CD14-positive monocyte (primary cell): Measurements from ENCODE around the gene GJA3. TPM values are rescaled to one million over a fixed set of nuclear protein-coding genes. Genes with fewer than 3 reads are reported as not detected.

ENCODE experiments used
- DNase-seq, 3 donors: peaks; one replicate each; pipeline ENCODE4 v3.0.0-alpha.2; 2011 to 2022
- H2AFZ ChIP-seq: 2 replicates; pipeline ENCODE4 v1.6.0; 2012; ENCODE audit warnings: mild to moderate bottlenecking, low read depth, low read length, inconsistent platforms; ENCODE audit not compliant: insufficient read depth, poor library complexity, severe bottlenecking
- H3K27ac ChIP-seq, 2 donors: 1 replicate in 1 of 2; 2 replicates in 1 of 2; pipeline ENCODE4 v1.5.1; 2012 to 2013; ENCODE audit warnings: low read length in 2 of 2, control low read depth in 1 of 2, inconsistent platforms in 1 of 2, low read depth in 1 of 2, mild to moderate bottlenecking in 1 of 2
- H3K27me3 ChIP-seq, 2 donors: one replicate each; pipeline versions ENCODE4 v1.6.0 to v1.6.1; 2011 to 2013; ENCODE audit warnings: low read length in 2 of 2; ENCODE audit not compliant: control insufficient read depth in 2 of 2, insufficient read depth in 2 of 2
- H3K36me3 ChIP-seq, 2 donors: replicated peaks in 1 of 2; 1 replicate in 1 of 2; 2 replicates in 1 of 2; pipeline versions ENCODE4 v1.5.1 to v1.6.1; 2012 to 2013; ENCODE audit warnings: low read length in 2 of 2, control low read depth in 1 of 2, inconsistent platforms in 1 of 2, mild to moderate bottlenecking in 1 of 2; ENCODE audit not compliant: insufficient read depth in 2 of 2, control insufficient read depth in 1 of 2
- H3K4me1 ChIP-seq, 2 donors: 1 replicate in 1 of 2; 2 replicates in 1 of 2; pipeline versions ENCODE4 v1.5.1 to v1.6.1; 2012 to 2013; ENCODE audit warnings: low read length in 2 of 2, control low read depth in 1 of 2, inconsistent platforms in 1 of 2, mild to moderate bottlenecking in 1 of 2, moderate library complexity in 1 of 2; ENCODE audit not compliant: insufficient read depth in 2 of 2, control insufficient read depth in 1 of 2
- H3K4me2 ChIP-seq: replicated peaks from 2 replicates; pipeline ENCODE3; 2012; ENCODE audit warnings: low read length, moderate library complexity, mild to moderate bottlenecking; ENCODE audit not compliant: poor library complexity, severe bottlenecking; ENCODE audit errors: extremely low read depth
- H3K4me3 ChIP-seq, 3 experiments: fragments of 200-600 bp in 1 of 3; sonication (generic) in 1 of 3; replicated peaks in 1 of 3; 1 replicate in 2 of 3; 2 replicates in 1 of 3; pipeline ENCODE4 v1.5.1; 2011 to 2013; ENCODE audit warnings: low read length in 3 of 3, mild to moderate bottlenecking in 3 of 3, control low read depth in 2 of 3, low read depth in 2 of 3, inconsistent platforms in 1 of 3, moderate library complexity in 1 of 3
- H3K79me2 ChIP-seq: 2 replicates; pipeline ENCODE4 v1.6.0; 2012; ENCODE audit warnings: mild to moderate bottlenecking, control low read depth, inconsistent platforms, low read length, moderate library complexity; ENCODE audit not compliant: insufficient read depth
- H3K9ac ChIP-seq: 2 replicates; pipeline ENCODE4 v1.6.0; 2017; ENCODE audit warnings: low read length, mild to moderate bottlenecking; ENCODE audit not compliant: insufficient read depth, poor library complexity, severe bottlenecking
- H3K9me3 ChIP-seq, 2 donors: replicated peaks in 1 of 2; 1 replicate in 1 of 2; 2 replicates in 1 of 2; pipeline versions ENCODE4 v1.5.1 to v1.6.1; 2012 to 2013; ENCODE audit warnings: low read length in 2 of 2, control low read depth in 1 of 2; ENCODE audit not compliant: control insufficient read depth in 1 of 2, insufficient read depth in 1 of 2
- H4K20me1 ChIP-seq: 2 replicates; pipeline ENCODE4 v1.6.0; 2012; ENCODE audit warnings: mild to moderate bottlenecking, low read length, control low read depth, moderate library complexity; ENCODE audit not compliant: insufficient read depth
- H3K27ac Mint-ChIP-seq, 7 donors: one replicate each; pipeline ENCODE4 v1.8.0; 2020; ENCODE audit warnings: mild to moderate bottlenecking in 7 of 7, mixed read lengths in 7 of 7, moderate library complexity in 6 of 7, inconsistent platforms in 2 of 7
- H3K27me3 Mint-ChIP-seq, 3 donors: one replicate each; pipeline ENCODE4 v1.8.0; 2021 to 2022; ENCODE audit warnings: low read depth in 3 of 3, mild to moderate bottlenecking in 3 of 3, mixed read lengths in 3 of 3, moderate library complexity in 3 of 3, inconsistent platforms in 1 of 3
- H3K36me3 Mint-ChIP-seq, 2 donors: one replicate each; pipeline ENCODE4 v1.8.0; 2020; ENCODE audit warnings: mixed read lengths in 2 of 2, inconsistent platforms in 1 of 2, mild to moderate bottlenecking in 1 of 2
- H3K4me1 Mint-ChIP-seq: one replicate; pipeline ENCODE4 v1.8.0; 2020; ENCODE audit warnings: mild to moderate bottlenecking, mixed read lengths
- H3K4me3 Mint-ChIP-seq, 2 donors: one replicate each; pipeline ENCODE4 v1.8.0; 2020; ENCODE audit warnings: mild to moderate bottlenecking in 2 of 2, mixed read lengths in 2 of 2, moderate library complexity in 1 of 2
- H3K9me3 Mint-ChIP-seq, 7 donors: one replicate each; pipeline ENCODE4 v1.8.0; 2020 to 2022; ENCODE audit warnings: mixed read lengths in 7 of 7, mild to moderate bottlenecking in 6 of 7, moderate library complexity in 6 of 7, inconsistent platforms in 2 of 7
- WGBS: methylation state at CpG from one replicate; pipeline ENCODE4 v1.1.5; 2013; ENCODE audit warnings: missing lambda C conversion rate; ENCODE audit not compliant: insufficient coverage; 5-methylcytosine and 5-hydroxymethylcytosine counted together
- intact Hi-C, 2 donors: fragments of 100-400 bp; cut with micrococcal nuclease; formaldehyde crosslinking; loops; one replicate each; pipeline versions ENCODE4 v1.15.0 to v1.15.1; 2023
- polyA plus RNA-seq, 3 donors: library from polyadenylated mRNA; depleted of rRNA in 1 of 3; unstranded in 2 of 3; stranded (reverse) in 1 of 3; fragments of 300-500 nt in 2 of 3; fragments of >200 nt in 1 of 3; fragmentation: Illumina TruSeq in 2 of 3; gene quantifications; 1 replicate in 2 of 3; 2 replicates in 1 of 3; pipeline ENCODE4 v1.2.3, GENCODE V29; 2012 to 2021
- TF ChIP-seq, protein P1 (sequence below): fragments of 200-600 bp; IDR thresholded peaks from one replicate; pipeline ENCODE4 v1.8.0; 2022; ENCODE audit warnings: antibody characterized with exemption, mild to moderate bottlenecking

Gene GJA3
- polyA plus RNA-seq, 3 donors, result not detected

GRCh38 chr13:20190481-20191310, 29.8 kb upstream of the GJA3 start:
- Histone ChIP-seq H3K27ac (no peak overlapping the region), H3K4me2 (no peak overlapping the region), H3K9me3 (peaks cover 8 to 10% of the 10 kb centered on the region in 2 donors), H3K4me3 (no peak overlapping the region), H4K20me1 (no peaks in the 10 kb centered on the region), H3K27me3 (peaks cover 38 to 45% of the 10 kb centered on the region in 2 donors), H3K36me3 (no peaks in the 10 kb centered on the region), H2AFZ (no peak overlapping the region), H3K9ac (no peak overlapping the region), H3K4me1 (peaks cover 51 to 52% of the 10 kb centered on the region in 2 donors), H3K79me2 (no peaks in the 10 kb centered on the region)
- Mint-ChIP-seq H3K4me1 (peaks cover 53% of the 10 kb centered on the region), H3K9me3 (peaks cover 6 to 28% (median 11%) of the 10 kb centered on the region in 7 donors), H3K36me3 (peaks cover 7 to 21% of the 10 kb centered on the region in 2 donors), H3K4me3 (peak overlapping the region in 1 of 2 donors; percentile 91), H3K27me3 (peaks cover 42 to 54% (median 51%) of the 10 kb centered on the region in 3 donors), H3K27ac (peak overlapping the region in 1 of 7 donors; percentile 43)
- WGBS, result 95% methylated on average over 13 of the region's 16 CpGs
- intact Hi-C loops, result loop anchor here (10.0 kb wide), 2 partner anchors 164 to 734 kb away; no protein-coding TSS in a partner anchor
- TF ChIP-seq, protein P1, sequence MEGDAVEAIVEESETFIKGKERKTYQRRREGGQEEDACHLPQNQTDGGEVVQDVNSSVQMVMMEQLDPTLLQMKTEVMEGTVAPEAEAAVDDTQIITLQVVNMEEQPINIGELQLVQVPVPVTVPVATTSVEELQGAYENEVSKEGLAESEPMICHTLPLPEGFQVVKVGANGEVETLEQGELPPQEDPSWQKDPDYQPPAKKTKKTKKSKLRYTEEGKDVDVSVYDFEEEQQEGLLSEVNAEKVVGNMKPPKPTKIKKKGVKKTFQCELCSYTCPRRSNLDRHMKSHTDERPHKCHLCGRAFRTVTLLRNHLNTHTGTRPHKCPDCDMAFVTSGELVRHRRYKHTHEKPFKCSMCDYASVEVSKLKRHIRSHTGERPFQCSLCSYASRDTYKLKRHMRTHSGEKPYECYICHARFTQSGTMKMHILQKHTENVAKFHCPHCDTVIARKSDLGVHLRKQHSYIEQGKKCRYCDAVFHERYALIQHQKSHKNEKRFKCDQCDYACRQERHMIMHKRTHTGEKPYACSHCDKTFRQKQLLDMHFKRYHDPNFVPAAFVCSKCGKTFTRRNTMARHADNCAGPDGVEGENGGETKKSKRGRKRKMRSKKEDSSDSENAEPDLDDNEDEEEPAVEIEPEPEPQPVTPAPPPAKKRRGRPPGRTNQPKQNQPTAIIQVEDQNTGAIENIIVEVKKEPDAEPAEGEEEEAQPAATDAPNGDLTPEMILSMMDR, result no peak
- DNase-seq, result no peak

GRCh38 chr13:20190076-20190475, 29.2 kb upstream of the GJA3 start:
- Mint-ChIP-seq H3K36me3 (peaks cover 7 to 19% of the 10 kb centered on the region in 2 donors), H3K9me3 (peaks cover 6 to 28% (median 8%) of the 10 kb centered on the region in 7 donors), H3K27me3 (peaks cover 37 to 48% (median 44%) of the 10 kb centered on the region in 3 donors), H3K27ac (peak overlapping the region in 1 of 7 donors; percentile 43), H3K4me1 (peaks cover 47% of the 10 kb centered on the region), H3K4me3 (no peak overlapping the region)
- 94% methylated on average over 5 of the region's 5 CpGs for WGBS
- Histone ChIP-seq H3K79me2 (no peaks in the 10 kb centered on the region), H3K9me3 (peaks cover 8 to 10% of the 10 kb centered on the region in 2 donors), H3K9ac (no peak overlapping the region), H3K36me3 (no peaks in the 10 kb centered on the region), H3K4me3 (no peak overlapping the region), H3K4me2 (no peak overlapping the region), H2AFZ (no peak overlapping the region), H3K27ac (no peak overlapping the region), H4K20me1 (no peaks in the 10 kb centered on the region), H3K27me3 (peaks cover 32 to 39% of the 10 kb centered on the region in 2 donors), H3K4me1 (peaks cover 46 to 47% of the 10 kb centered on the region in 2 donors)
- intact Hi-C loops, result loop anchor here (10.0 kb wide), 2 partner anchors 165 to 735 kb away; no protein-coding TSS in a partner anchor
- TF ChIP-seq, protein P1, result no peak
- DNase-seq, result no peak
